WTC11 (cell line): Measurements from ENCODE around the gene FGF14.

Source experiments
- NFYB ChIP-seq: sonication (generic); formaldehyde crosslinking; conservative IDR thresholded peaks from 2 replicates; pipeline ENCODE4 v1.8.0; 2022; ENCODE audit warnings: low read depth, missing genetic modification reagents
- NR1H2 ChIP-seq: sonication (generic); formaldehyde crosslinking; IDR thresholded peaks from 2 replicates; pipeline ENCODE4 v1.9.0; 2021; ENCODE audit warnings: mild to moderate bottlenecking, moderate library complexity, missing genetic modification reagents
- NR2C2 ChIP-seq: sonication (generic); formaldehyde crosslinking; IDR thresholded peaks from 2 replicates; pipeline ENCODE4 v1.8.0; 2022; ENCODE audit warnings: mild to moderate bottlenecking, missing genetic modification reagents
- SP1 ChIP-seq: sonication (generic); formaldehyde crosslinking; conservative IDR thresholded peaks from 2 replicates; pipeline ENCODE4 v1.8.1; 2022; ENCODE audit warnings: missing genetic modification reagents
- TP53 ChIP-seq: sonication (generic); formaldehyde crosslinking; IDR thresholded peaks from 2 replicates; pipeline ENCODE4 v1.8.1; 2023; ENCODE audit warnings: mild to moderate bottlenecking, missing genetic modification reagents
- TF ChIP-seq, protein P1 (sequence below): fragments of 200-600 bp; IDR thresholded peaks from 2 replicates; pipeline ENCODE4 v1.8.0; 2022; ENCODE audit warnings: antibody characterized with exemption
- TF ChIP-seq, protein P2 (sequence below): sonication (generic); formaldehyde crosslinking; IDR thresholded peaks from 2 replicates; pipeline ENCODE4 v1.8.0; 2022; ENCODE audit warnings: mild to moderate bottlenecking, missing genetic modification reagents
- TF ChIP-seq, protein P3 (sequence below): sonication (generic); formaldehyde crosslinking; IDR thresholded peaks from 2 replicates; pipeline ENCODE4 v1.8.1; 2023; ENCODE audit warnings: mild to moderate bottlenecking, missing genetic modification reagents, moderate library complexity
- TF ChIP-seq, protein P4 (sequence below): sonication (generic); formaldehyde crosslinking; IDR thresholded peaks from 2 replicates; pipeline ENCODE4 v1.8.1; 2023; ENCODE audit warnings: mild to moderate bottlenecking, moderate library complexity, missing genetic modification reagents
- TF ChIP-seq, protein P5 (sequence below): sonication (generic); formaldehyde crosslinking; IDR thresholded peaks from 2 replicates; pipeline ENCODE4 v1.8.0; 2022; ENCODE audit warnings: mild to moderate bottlenecking, missing genetic modification reagents
- TF ChIP-seq, protein P6 (sequence below): sonication (generic); formaldehyde crosslinking; IDR thresholded peaks from 2 replicates; pipeline ENCODE4 v1.8.0; 2022; ENCODE audit warnings: missing genetic modification reagents
- TF ChIP-seq, protein P7 (sequence below): sonication (generic); formaldehyde crosslinking; IDR thresholded peaks from 2 replicates; pipeline ENCODE4 v1.8.0; 2022; ENCODE audit warnings: mild to moderate bottlenecking, missing genetic modification reagents
- TF ChIP-seq, protein P8 (sequence below): sonication (generic); formaldehyde crosslinking; IDR thresholded peaks from 2 replicates; pipeline ENCODE4 v1.8.0; 2022; ENCODE audit warnings: mild to moderate bottlenecking, missing genetic modification reagents
- TF ChIP-seq, protein P9 (sequence below): sonication (generic); formaldehyde crosslinking; IDR thresholded peaks from 2 replicates; pipeline ENCODE4 v1.8.1; 2022; ENCODE audit warnings: low read depth, mild to moderate bottlenecking, moderate library complexity, missing genetic modification reagents, borderline replicate concordance

DNA sequence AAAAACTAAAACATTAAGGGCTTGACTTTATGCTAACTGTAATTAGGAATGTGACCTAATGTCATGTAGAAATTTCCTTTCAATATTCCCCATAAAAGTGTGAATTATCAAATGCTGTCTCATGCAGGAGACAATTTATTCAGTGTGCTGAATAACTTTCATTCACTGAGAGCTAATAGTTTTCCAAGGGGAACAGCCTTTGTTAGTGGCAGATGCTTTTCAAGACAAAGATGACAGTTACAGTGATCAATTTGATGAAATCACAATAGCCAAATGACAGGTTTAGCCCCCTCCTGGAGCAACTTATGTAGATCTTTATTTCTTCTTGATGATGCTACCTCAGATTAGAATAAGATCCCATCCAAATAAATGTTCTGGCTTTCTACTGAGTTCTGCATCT lies 673.8 kb downstream of the FGF14 start:
- TF ChIP-seq, protein P1, sequence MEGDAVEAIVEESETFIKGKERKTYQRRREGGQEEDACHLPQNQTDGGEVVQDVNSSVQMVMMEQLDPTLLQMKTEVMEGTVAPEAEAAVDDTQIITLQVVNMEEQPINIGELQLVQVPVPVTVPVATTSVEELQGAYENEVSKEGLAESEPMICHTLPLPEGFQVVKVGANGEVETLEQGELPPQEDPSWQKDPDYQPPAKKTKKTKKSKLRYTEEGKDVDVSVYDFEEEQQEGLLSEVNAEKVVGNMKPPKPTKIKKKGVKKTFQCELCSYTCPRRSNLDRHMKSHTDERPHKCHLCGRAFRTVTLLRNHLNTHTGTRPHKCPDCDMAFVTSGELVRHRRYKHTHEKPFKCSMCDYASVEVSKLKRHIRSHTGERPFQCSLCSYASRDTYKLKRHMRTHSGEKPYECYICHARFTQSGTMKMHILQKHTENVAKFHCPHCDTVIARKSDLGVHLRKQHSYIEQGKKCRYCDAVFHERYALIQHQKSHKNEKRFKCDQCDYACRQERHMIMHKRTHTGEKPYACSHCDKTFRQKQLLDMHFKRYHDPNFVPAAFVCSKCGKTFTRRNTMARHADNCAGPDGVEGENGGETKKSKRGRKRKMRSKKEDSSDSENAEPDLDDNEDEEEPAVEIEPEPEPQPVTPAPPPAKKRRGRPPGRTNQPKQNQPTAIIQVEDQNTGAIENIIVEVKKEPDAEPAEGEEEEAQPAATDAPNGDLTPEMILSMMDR, result no peak
- TF ChIP-seq SP1 (CRISPR knock-in tag), result no peak
- TF ChIP-seq, protein P2, sequence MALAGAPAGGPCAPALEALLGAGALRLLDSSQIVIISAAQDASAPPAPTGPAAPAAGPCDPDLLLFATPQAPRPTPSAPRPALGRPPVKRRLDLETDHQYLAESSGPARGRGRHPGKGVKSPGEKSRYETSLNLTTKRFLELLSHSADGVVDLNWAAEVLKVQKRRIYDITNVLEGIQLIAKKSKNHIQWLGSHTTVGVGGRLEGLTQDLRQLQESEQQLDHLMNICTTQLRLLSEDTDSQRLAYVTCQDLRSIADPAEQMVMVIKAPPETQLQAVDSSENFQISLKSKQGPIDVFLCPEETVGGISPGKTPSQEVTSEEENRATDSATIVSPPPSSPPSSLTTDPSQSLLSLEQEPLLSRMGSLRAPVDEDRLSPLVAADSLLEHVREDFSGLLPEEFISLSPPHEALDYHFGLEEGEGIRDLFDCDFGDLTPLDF (CRISPR knock-in tag), result no peak
- TF ChIP-seq NFYB (CRISPR knock-in tag), result no peak
- no peak for TF ChIP-seq TP53
- TF ChIP-seq NR2C2 (CRISPR knock-in tag), result no peak
- TF ChIP-seq, protein P3, sequence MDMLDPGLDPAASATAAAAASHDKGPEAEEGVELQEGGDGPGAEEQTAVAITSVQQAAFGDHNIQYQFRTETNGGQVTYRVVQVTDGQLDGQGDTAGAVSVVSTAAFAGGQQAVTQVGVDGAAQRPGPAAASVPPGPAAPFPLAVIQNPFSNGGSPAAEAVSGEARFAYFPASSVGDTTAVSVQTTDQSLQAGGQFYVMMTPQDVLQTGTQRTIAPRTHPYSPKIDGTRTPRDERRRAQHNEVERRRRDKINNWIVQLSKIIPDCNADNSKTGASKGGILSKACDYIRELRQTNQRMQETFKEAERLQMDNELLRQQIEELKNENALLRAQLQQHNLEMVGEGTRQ (CRISPR knock-in tag), result no peak
- TF ChIP-seq, protein P4, sequence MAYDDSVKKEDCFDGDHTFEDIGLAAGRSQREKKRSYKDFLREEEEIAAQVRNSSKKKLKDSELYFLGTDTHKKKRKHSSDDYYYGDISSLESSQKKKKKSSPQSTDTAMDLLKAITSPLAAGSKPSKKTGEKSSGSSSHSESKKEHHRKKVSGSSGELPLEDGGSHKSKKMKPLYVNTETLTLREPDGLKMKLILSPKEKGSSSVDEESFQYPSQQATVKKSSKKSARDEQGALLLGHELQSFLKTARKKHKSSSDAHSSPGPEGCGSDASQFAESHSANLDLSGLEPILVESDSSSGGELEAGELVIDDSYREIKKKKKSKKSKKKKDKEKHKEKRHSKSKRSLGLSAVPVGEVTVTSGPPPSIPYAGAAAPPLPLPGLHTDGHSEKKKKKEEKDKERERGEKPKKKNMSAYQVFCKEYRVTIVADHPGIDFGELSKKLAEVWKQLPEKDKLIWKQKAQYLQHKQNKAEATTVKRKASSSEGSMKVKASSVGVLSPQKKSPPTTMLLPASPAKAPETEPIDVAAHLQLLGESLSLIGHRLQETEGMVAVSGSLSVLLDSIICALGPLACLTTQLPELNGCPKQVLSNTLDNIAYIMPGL, result no peak
- TF ChIP-seq, protein P5, sequence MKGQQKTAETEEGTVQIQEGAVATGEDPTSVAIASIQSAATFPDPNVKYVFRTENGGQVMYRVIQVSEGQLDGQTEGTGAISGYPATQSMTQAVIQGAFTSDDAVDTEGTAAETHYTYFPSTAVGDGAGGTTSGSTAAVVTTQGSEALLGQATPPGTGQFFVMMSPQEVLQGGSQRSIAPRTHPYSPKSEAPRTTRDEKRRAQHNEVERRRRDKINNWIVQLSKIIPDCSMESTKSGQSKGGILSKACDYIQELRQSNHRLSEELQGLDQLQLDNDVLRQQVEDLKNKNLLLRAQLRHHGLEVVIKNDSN (CRISPR knock-in tag), result no peak
- TF ChIP-seq NR1H2 (CRISPR knock-in tag), result no peak
- TF ChIP-seq, protein P6, sequence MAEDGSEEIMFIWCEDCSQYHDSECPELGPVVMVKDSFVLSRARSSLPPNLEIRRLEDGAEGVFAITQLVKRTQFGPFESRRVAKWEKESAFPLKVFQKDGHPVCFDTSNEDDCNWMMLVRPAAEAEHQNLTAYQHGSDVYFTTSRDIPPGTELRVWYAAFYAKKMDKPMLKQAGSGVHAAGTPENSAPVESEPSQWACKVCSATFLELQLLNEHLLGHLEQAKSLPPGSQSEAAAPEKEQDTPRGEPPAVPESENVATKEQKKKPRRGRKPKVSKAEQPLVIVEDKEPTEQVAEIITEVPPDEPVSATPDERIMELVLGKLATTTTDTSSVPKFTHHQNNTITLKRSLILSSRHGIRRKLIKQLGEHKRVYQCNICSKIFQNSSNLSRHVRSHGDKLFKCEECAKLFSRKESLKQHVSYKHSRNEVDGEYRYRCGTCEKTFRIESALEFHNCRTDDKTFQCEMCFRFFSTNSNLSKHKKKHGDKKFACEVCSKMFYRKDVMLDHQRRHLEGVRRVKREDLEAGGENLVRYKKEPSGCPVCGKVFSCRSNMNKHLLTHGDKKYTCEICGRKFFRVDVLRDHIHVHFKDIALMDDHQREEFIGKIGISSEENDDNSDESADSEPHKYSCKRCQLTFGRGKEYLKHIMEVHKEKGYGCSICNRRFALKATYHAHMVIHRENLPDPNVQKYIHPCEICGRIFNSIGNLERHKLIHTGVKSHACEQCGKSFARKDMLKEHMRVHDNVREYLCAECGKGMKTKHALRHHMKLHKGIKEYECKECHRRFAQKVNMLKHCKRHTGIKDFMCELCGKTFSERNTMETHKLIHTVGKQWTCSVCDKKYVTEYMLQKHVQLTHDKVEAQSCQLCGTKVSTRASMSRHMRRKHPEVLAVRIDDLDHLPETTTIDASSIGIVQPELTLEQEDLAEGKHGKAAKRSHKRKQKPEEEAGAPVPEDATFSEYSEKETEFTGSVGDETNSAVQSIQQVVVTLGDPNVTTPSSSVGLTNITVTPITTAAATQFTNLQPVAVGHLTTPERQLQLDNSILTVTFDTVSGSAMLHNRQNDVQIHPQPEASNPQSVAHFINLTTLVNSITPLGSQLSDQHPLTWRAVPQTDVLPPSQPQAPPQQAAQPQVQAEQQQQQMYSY (CRISPR knock-in tag), result no peak
- TF ChIP-seq, protein P7, sequence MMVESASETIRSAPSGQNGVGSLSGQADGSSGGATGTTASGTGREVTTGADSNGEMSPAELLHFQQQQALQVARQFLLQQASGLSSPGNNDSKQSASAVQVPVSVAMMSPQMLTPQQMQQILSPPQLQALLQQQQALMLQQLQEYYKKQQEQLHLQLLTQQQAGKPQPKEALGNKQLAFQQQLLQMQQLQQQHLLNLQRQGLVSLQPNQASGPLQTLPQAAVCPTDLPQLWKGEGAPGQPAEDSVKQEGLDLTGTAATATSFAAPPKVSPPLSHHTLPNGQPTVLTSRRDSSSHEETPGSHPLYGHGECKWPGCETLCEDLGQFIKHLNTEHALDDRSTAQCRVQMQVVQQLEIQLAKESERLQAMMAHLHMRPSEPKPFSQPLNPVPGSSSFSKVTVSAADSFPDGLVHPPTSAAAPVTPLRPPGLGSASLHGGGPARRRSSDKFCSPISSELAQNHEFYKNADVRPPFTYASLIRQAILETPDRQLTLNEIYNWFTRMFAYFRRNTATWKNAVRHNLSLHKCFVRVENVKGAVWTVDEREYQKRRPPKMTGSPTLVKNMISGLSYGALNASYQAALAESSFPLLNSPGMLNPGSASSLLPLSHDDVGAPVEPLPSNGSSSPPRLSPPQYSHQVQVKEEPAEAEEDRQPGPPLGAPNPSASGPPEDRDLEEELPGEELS (CRISPR knock-in tag), result no peak
- TF ChIP-seq, protein P8, sequence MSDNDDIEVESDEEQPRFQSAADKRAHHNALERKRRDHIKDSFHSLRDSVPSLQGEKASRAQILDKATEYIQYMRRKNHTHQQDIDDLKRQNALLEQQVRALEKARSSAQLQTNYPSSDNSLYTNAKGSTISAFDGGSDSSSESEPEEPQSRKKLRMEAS (CRISPR knock-in tag), result no peak
- TF ChIP-seq, protein P9, sequence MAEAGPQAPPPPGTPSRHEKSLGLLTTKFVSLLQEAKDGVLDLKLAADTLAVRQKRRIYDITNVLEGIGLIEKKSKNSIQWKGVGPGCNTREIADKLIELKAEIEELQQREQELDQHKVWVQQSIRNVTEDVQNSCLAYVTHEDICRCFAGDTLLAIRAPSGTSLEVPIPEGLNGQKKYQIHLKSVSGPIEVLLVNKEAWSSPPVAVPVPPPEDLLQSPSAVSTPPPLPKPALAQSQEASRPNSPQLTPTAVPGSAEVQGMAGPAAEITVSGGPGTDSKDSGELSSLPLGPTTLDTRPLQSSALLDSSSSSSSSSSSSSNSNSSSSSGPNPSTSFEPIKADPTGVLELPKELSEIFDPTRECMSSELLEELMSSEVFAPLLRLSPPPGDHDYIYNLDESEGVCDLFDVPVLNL, result no peak
